NCI-H128 (cell line): Measurements from ENCODE around the gene GTF2A1.

Source experiments
- DNase-seq: peaks from one replicate; lab custom pipeline; 2025; ENCODE audit not compliant: unreplicated experiment; lab: John Stamatoyannopoulos, UW

Gene GTF2A1

DNA sequence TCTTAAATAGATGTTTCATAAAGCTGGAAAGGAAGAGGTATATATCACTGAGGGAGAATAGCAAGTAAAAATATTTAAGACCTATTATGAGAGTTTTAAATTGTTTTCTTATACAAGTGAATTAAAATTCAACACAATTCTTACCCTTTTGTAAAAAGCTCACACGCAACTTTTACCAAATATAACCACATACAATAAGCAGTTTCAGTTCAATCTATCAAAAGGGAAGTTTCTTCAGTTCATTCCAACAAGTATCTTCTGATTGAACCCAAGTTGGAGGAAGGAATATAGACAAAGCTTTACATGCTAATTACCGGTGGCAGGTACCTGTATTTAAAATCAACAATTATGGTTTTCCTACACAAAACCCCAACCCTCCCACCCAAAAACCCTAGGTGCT, 41.1 kb downstream of the GTF2A1 start:
- no peak for DNase-seq

DNA sequence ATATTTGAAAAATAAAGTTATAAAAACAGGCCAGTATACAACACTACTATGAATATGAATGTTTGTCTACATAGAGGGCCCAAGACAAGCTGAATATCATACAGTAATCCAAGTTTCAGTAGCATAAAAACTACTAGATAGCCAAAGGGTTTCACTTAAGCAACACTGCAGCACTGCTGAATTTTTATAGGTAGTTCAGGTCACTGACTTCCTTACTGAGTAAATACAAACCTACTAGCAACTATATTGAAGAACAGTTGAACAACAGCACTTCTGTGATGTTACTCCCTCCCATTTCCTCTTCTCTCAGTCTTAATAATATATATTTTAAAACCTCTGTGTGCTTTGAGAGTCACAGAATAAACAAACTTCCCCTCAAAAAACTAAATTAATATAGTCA, 42.7 kb downstream of the GTF2A1 start:
- no peak for DNase-seq

DNA sequence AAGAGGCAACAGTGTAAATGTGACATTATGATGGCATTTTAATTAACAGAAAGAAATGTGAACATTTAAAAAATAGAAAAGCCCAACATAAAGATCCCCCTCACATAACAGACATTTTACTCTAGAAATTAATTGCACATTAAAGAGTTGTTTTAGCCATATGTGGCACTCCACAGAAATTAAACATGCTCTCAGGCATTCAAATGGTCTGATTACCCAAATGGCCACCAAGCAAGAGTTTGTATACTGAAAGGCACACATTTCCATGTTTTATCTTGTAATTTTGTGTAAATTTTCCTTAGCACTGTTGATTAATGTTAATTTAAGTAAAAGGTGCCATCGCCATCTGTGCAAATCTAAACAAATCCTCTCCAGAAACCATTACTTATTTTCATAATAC, 43.5 kb downstream of the GTF2A1 start:
- DNase-seq, result no peak

- DNase-seq, result no peak
Observed at GRCh38 chr14:81176241-81176640, 44.5 kb downstream of the GTF2A1 start.

GRCh38 chr14:81172881-81173280, 47.9 kb downstream of the GTF2A1 start:
- DNase-seq, result no peak

DNA sequence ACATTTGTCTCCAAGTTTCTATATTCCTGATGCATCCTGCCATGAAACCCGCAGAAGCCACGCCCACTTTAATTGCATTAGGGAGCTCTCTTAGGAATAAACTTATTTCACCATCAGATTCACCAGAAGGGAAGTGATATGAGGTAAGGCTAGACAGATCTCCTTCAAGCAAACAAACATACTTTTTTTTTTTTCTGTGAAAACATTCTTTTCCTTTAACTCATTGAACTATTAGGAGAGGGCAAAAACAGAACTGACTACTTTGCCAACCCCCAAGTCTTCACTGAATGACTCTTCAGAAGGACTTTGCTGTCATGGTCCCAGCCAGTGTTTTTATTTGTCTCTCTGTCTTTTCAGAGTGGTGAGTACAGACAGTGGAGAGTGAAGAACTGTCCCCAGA, 48.4 kb downstream of the GTF2A1 start:
- no peak for DNase-seq

DNA sequence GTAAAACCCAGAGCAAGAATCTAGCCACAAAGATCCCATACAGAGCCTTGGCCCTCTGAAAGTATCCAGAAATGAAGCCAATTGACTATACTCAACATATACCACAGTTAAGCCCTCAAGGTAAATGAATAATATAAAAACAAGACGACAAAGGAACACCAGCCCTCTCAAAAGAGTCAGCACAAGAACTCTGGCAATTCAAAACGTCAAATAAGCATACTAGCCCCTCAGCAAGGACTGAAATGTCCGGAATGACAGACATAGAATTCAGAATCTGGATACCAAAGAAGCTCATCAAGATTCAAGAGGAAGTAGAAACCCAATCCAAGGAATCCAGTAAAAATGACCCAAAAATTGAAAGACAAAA, 49.9 kb downstream of the GTF2A1 start:
- no peak for DNase-seq

DNA sequence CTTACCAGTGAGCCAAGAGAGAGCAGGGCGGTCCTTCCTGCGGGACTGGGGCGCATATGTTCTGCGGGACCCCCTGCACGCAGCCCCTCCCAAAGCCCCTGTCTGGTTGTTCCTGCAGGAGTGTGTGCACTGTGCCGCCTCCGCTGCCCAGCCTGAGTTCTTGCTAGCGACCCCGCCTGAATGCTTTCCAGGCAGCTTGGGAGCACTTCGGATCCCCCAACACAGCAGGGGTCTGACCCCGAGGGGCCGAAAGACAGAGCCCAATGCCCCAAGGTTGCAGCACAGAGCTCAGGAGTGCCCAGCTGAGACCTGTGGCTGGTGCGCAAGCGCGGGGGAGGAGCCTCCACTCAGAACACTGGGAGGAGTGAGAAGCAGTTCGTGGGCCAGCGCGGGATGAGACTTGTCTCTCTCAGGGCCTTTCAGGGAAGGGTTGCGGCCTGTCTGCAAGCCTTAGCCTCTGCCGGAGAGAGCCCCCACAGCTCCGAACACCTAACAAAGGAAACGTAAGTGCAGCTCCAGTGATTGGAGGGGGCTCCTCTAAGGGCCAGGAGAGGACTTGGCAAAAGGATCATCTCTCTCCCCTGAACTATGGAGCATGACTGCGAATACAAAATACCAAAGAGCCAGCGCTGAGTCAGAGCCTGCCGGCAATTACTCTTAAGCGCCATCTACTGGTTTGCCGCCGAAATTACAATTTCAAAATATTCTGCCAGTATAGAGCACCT, 50.5 kb downstream of the GTF2A1 start:
- DNase-seq, result peak; percentile 91

- no peak for DNase-seq
Observed at GRCh38 chr14:81169711-81170103, 51.1 kb downstream of the GTF2A1 start.

- no peak for DNase-seq
Observed at GRCh38 chr14:81169267-81169666, 51.5 kb downstream of the GTF2A1 start.

DNA sequence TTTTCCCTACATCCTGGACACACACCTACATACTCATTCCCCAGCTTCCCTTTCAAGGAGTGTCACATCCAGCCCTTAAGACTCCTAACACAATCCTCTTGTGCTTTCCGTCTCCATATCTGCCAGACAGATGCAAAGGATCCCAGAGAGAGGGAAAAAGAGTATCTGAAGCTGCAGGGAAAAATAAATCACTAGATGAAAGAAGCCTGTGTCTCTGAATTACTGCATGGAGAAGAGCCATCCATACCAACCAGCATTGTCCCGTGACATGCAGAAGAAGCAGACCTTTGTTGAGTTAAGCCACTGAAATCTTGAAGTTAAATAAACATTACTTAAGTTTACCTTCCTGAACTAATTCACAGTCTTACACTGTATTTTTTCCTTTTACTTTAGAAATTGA, 54.6 kb downstream of the GTF2A1 start:
- DNase-seq, result no peak

DNA sequence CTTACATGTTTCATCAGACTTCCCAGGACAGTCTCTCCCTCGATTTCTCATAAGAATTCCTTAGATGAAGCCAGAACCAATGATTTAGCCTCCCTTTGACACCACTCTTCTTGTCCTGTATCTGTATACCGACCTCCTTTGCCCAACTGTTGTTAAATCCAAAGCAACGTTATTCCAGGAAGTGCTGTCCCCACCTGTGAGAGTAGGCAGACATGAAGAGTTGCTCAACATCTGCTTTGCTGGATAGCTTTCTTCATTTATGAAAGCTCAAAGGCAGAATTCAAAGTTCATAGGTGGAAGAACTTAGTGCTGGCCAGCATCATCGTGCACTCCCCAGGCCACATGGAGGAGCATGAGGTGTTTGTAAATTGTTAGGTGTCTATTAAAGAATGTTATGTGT, 55.6 kb downstream of the GTF2A1 start:
- DNase-seq, result no peak

DNA sequence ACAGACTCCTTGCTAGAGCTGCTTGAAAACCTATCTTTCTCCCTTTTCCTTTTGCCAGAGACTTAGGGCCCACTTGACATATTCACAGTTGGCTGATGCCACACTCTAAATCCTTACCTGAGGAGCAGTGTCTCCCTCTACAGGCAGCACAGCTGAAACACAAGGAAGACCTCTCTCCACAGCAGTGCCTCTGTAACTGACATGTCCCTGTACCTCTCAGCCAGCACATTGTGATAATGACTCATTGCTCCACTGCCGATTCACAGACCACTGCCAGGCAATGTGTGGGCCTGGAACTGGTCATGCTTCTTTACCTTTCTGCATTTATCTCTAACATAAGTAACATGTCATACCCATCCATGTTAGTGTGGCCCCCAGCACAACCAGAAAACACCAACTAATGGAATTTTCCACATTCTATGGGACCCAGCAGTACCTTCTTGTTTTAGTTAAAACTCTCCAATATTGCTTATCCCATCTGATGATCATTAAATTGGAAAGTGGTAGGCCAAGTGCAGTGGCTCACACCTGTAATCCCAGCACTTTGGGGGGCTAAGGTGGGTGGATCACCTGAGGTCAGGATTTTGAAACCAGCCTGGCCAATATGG, 56.5 kb downstream of the GTF2A1 start:
- peak; percentile 64 for DNase-seq

DNA sequence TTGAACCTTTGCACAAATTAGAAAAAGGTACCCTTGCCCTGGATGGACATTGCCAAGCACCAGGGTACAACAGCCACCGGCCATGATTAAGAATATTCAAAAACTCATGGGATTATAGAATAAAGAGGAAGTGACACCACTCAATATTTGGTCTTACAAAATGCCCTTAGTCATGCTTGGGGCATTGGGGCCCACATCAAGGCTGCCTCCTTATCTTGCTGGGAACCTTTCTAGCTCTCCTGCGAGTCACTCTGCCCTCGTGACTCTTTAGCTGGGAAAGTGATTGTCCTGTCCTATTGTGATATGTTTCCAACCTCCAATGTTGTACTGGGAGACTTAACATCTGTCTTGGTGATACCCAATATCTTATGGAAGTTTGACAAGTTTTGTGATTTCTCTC, 57.8 kb downstream of the GTF2A1 start:
- DNase-seq, result no peak

- DNase-seq, result no peak
Observed at GRCh38 chr14:81161749-81162148, 59.0 kb downstream of the GTF2A1 start.

GRCh38 chr14:81161088-81161487, 59.7 kb downstream of the GTF2A1 start:
- no peak for DNase-seq

- no peak for DNase-seq
Observed at GRCh38 chr14:81157431-81157830, 63.3 kb downstream of the GTF2A1 start.

- DNase-seq, result no peak
Observed at GRCh38 chr14:81153187-81153586, 67.6 kb downstream of the GTF2A1 start.

DNA sequence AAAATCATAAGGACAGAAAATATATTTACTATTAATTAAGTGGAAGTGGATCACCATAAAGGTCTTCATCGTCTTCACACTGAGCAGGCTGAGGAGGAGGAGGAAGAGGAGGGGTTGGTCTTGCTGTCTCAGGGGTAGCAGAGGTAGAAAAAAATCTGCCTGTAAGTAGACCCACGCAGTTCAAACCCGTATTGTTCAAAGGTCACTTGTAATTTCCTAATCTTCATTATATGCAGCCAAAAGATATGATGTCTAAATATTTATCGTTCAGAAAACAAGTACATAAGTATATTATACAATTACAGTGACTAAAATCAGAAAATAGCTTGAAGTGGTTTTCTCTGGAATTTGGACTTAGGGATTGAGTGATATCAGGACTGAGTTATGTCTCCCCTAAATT, 72.1 kb downstream of the GTF2A1 start:
- DNase-seq, result no peak

- no peak for DNase-seq
Observed at GRCh38 chr14:81147140-81147897, 73.4 kb downstream of the GTF2A1 start.

- DNase-seq, result no peak
Observed at GRCh38 chr14:81144824-81145603, 75.7 kb downstream of the GTF2A1 start.

DNA sequence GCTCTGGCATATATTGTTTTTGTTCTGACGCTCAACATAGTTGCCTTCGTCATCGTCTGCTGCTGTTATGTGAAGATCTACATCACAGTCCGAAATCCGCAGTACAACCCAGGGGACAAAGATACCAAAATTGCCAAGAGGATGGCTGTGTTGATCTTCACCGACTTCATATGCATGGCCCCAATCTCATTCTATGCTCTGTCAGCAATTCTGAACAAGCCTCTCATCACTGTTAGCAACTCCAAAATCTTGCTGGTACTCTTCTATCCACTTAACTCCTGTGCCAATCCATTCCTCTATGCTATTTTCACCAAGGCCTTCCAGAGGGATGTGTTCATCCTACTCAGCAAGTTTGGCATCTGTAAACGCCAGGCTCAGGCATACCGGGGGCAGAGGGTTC, 77.0 kb downstream of the GTF2A1 start:
- no peak for DNase-seq
